OCI-LY3 (cell line): ENCODE measurements around the gene CHMP6.

Experiments used
- H2AFZ ChIP-seq: fragments of 200-600, 300-600 bp; shearing (Covaris generic); 2 replicates; pipeline ENCODE4 v1.6.0; 2014; ENCODE audit warnings: antibody characterized with exemption, low read depth, low read length
- H3K27ac ChIP-seq: fragments of 200-600, 300-600 bp; sonication (generic); 2 replicates; pipeline ENCODE4 v1.5.1; 2014; ENCODE audit warnings: mild to moderate bottlenecking, low read length, moderate library complexity, mixed read lengths
- H3K27me3 ChIP-seq: fragments of 200-600, 300-600 bp; sonication (generic); 2 replicates; pipeline ENCODE4 v1.6.1; 2014; ENCODE audit warnings: low read depth, low read length, mixed read lengths
- H3K36me3 ChIP-seq: fragments of 200-600, 300-600 bp; sonication (generic); replicated peaks from 2 replicates; pipeline ENCODE3; 2014; ENCODE audit warnings: low read depth, low read length, mixed read lengths
- H3K4me1 ChIP-seq: fragments of 300-600, 200-600 bp; sonication (generic); 2 replicates; pipeline ENCODE4 v1.6.1; 2014; ENCODE audit warnings: low read length, mixed read lengths
- H3K4me2 ChIP-seq: fragments of 200-600, 300-600 bp; sonication (generic); 2 replicates; pipeline ENCODE4 v1.6.1; 2014; ENCODE audit warnings: low read length, mixed read lengths
- H3K4me3 ChIP-seq: fragments of 300-600, 200-600 bp; sonication (generic); 2 replicates; pipeline ENCODE4 v1.5.1; 2014; ENCODE audit warnings: antibody characterized with exemption, mild to moderate bottlenecking, low read length, moderate library complexity
- H3K79me2 ChIP-seq: fragments of 300-600, 200-600 bp; shearing (Covaris generic); 2 replicates; pipeline ENCODE4 v1.6.1; 2014; ENCODE audit warnings: mild to moderate bottlenecking, low read length, mixed read lengths
- H3K9ac ChIP-seq: fragments of 300-600, 200-600 bp; shearing (Covaris generic); 2 replicates; pipeline ENCODE4 v1.6.0; 2014; ENCODE audit warnings: mild to moderate bottlenecking, low read length, moderate library complexity
- H3K9me3 ChIP-seq: fragments of 200-600, 300-600 bp; shearing (Covaris generic); 2 replicates; pipeline ENCODE4 v1.6.1; 2014; ENCODE audit warnings: low read length, mixed read lengths; ENCODE audit not compliant: insufficient read depth
- H4K20me1 ChIP-seq: fragments of 200-600, 300-600 bp; sonication (generic); 2 replicates; pipeline ENCODE4 v1.6.1; 2016; ENCODE audit warnings: low read length, mixed read lengths; ENCODE audit not compliant: insufficient read depth
- CTCF ChIP-seq: fragments of 200-600, 300-600 bp; sonication (generic); IDR thresholded peaks from 2 replicates; pipeline ENCODE4 v1.5.1; 2014; ENCODE audit warnings: antibody characterized with exemption, low read length, low read depth
- EZH2phosphoT487 ChIP-seq: fragments of 200-600 bp; shearing (Covaris generic); IDR thresholded peaks from 2 replicates; pipeline ENCODE4 v1.6.1; 2018; ENCODE audit warnings: antibody characterized with exemption, mixed run types, low read depth

Gene CHMP6

DNA sequence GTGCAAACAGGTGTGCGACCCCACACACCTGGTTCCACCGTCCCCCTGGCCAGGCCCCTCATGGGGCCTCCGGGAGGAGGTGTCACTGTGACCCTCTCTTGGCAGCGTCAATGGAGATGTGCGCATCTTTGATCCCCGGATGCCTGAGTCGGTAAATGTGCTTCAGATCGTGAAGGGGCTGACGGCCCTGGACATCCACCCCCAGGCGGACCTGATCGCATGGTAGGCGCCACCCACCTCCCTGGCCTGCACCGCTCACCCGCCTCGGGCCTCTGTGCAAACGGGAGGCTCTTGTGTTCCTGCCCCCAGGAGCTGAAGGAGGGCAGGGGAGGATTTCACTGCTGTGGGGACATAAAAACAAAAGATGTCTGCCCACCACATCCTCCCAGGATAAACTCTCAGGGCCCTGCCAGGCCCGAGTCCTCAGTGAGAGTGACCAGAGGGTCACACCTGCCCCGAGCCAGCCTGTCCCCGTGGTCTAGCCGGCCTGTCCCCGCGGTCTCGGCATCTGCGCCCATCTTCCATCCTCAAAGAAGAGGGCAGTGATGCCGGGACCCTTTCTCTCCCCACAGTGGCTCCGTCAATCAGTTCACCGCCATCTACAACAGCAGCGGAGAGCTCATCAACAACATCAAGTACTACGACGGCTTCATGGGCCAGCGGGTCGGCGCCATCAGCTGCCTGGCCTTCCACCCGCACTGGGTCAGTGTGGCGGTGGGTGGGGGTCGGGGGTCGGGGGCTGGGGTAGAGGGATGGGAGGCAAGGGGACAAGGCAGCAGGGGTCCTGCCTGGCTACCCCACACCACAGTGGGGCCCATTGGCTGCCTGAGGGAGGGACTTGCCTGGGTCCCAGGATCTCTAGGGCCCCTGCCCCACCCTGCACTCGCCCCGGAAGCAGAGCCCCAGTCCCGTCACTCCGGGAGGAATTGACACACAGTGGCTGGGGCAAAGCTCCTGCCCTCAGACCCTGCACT, 29.0 kb upstream of the CHMP6 start:
- TF ChIP-seq EZH2phosphoT487 (no peak), CTCF (no peak)
- no peaks in the 10 kb centered on the region for H3K9me3 ChIP-seq
- no peak overlapping the region for H3K4me3 ChIP-seq
- H3K9ac ChIP-seq, result no peak overlapping the region
- no peaks in the 10 kb centered on the region for H3K27me3 ChIP-seq
- H3K36me3 ChIP-seq, result no peaks in the 10 kb centered on the region
- no peaks in the 10 kb centered on the region for H4K20me1 ChIP-seq
- H3K4me1 ChIP-seq, result no peaks in the 10 kb centered on the region
- H3K79me2 ChIP-seq, result no peaks in the 10 kb centered on the region
- H2AFZ ChIP-seq, result no peak overlapping the region
- H3K27ac ChIP-seq, result no peak overlapping the region
- no peak overlapping the region for H3K4me2 ChIP-seq

- no peak overlapping the region for H2AFZ ChIP-seq
- no peak overlapping the region for H3K9ac ChIP-seq
- H3K36me3 ChIP-seq, result no peaks in the 10 kb centered on the region
- H3K9me3 ChIP-seq, result no peaks in the 10 kb centered on the region
- no peaks in the 10 kb centered on the region for H3K27me3 ChIP-seq
- H3K4me2 ChIP-seq, result no peak overlapping the region
- no peaks in the 10 kb centered on the region for H4K20me1 ChIP-seq
- H3K4me1 ChIP-seq, result no peaks in the 10 kb centered on the region
- H3K27ac ChIP-seq, result no peak overlapping the region
- H3K4me3 ChIP-seq, result no peak overlapping the region
- no peaks in the 10 kb centered on the region for H3K79me2 ChIP-seq
- TF ChIP-seq EZH2phosphoT487 (no peak), CTCF (no peak)
These were observed 27.7 kb upstream of the CHMP6 start for GRCh38 chr17:80963812-80964543.

DNA sequence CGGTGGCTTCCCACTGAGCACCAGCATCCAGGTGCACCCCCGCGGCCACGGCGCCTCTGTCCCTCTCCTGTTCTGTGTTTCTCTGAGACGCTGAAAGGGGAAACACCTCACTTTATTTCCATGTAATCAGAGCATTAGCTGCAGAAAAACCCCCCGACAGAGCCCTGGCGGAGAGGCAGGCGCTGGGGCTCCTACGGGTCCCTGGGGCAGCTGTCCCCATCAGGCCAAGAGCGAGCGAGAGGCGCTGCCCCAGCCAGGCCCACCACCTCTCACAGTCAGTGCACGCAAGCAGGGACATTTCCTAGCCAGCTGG, 27.1 kb upstream of the CHMP6 start:
- no peak overlapping the region for H3K4me3 ChIP-seq
- H4K20me1 ChIP-seq, result no peaks in the 10 kb centered on the region
- H2AFZ ChIP-seq, result no peak overlapping the region
- TF ChIP-seq CTCF (no peak), EZH2phosphoT487 (no peak)
- H3K4me1 ChIP-seq, result no peaks in the 10 kb centered on the region
- H3K9ac ChIP-seq, result no peak overlapping the region
- H3K9me3 ChIP-seq, result no peaks in the 10 kb centered on the region
- H3K27me3 ChIP-seq, result no peaks in the 10 kb centered on the region
- no peak overlapping the region for H3K4me2 ChIP-seq
- no peaks in the 10 kb centered on the region for H3K36me3 ChIP-seq
- no peak overlapping the region for H3K27ac ChIP-seq
- no peaks in the 10 kb centered on the region for H3K79me2 ChIP-seq

DNA sequence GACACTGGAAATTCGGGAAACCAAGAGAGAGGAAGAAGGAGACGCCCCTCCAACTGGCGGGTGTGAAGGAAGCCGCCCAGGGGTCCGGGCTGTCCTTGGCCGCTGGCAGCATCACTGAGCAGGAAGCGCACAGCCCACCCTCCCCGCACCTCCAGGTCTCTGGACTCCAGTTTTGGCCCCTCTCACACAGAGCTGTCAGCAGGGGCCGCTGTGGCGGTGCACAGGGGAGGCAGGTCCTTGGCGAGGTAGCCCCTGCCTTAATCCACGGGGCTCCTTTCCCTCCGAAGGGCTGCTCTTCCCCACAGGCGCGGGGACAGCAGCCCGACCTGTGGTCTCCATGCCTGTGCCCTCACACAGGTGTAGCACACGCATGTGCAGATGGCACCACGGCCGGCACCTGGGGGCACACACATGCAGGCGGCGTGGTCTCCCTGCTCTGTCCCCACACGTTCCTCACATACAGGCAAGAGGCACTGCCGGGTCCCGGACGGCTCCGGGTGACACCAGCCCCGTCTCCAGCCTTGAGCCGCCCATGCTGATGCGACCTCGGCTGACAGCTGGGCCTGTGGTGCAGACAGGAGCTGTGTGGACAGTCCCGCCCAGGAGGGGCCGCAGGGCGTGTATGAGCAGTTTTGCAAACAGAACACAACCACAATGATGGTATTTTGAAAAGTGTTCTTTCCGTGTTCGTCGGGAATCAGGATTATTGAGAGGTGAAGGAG, 26.6 kb upstream of the CHMP6 start:
- H3K9ac ChIP-seq, result no peak overlapping the region
- H3K4me3 ChIP-seq, result no peak overlapping the region
- no peaks in the 10 kb centered on the region for H3K79me2 ChIP-seq
- H3K4me2 ChIP-seq, result no peak overlapping the region
- H3K4me1 ChIP-seq, result no peaks in the 10 kb centered on the region
- no peaks in the 10 kb centered on the region for H3K36me3 ChIP-seq
- H2AFZ ChIP-seq, result no peak overlapping the region
- H3K9me3 ChIP-seq, result no peaks in the 10 kb centered on the region
- H3K27me3 ChIP-seq, result 0 out of 2 replicates have a peak, but pooled peaks cover 4% of the 10 kb centered on the region
- H4K20me1 ChIP-seq, result no peaks in the 10 kb centered on the region
- H3K27ac ChIP-seq, result no peak overlapping the region
- TF ChIP-seq CTCF (no peak), EZH2phosphoT487 (no peak)
